NK-92 (cell line): Measurements from ENCODE around the gene MS4A6E.

Source experiments
- DNase-seq: peaks from one replicate; lab custom pipeline; 2025; ENCODE audit not compliant: unreplicated experiment; lab: John Stamatoyannopoulos, UW

Gene MS4A6E

DNA sequence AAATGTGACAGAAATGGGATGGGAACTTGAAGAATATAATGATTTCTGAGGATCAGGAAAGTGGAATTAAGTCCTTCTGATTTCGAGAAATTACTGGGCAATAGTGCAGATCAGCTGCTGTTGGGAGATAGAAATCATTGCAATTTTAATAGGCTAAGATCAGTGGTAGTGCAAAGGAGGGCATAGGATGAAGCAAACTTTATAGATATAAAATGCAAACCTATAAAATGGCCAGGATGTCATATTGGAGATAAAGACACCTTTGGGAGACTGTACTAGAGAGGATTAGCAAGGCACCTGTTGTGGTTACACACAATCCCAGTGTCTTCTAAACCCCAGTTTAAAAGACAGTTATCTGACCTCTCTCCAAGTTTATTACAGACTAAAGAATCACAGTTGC, 44.8 kb downstream of the MS4A6E start:
- DNase-seq, result no peak

DNA sequence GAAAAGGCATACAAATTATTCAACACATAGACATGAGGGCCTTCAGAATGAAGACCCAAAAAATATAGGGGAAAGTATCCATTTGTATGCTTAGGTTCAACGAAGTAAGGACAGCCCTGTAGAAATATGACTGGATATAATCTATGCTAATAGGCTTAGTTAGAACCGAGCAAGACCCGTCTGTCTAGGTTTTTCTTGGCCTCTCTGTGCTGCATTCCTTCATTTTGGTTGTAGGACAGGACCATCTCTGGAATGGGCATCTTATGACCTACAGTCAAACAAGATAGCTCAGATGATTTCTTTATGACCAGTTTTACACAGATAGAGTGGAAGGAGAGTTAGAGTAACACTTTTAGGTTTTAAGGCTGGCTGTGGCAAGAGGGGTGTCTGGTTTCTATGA, 45.7 kb downstream of the MS4A6E start:
- no peak for DNase-seq

DNA sequence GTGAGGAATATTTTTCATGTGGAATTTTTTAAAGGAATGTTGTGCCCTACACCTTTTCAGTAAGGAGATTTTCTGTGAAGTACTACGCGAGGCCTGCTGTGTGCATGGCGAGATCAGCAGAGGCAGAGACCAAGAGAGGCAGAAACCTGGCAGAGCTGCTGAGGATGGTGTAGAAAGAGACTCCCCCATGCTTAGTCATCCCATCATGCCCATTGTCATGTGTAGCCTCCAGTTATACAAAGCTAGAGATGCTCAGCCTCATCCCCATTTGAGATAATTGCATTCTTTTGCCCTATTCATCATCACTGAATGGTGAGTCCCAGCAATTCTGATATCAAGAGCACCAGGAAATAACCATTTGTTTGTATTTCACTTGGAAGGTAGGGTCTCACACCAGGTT, 48.3 kb downstream of the MS4A6E start:
- DNase-seq, result no peak

DNA sequence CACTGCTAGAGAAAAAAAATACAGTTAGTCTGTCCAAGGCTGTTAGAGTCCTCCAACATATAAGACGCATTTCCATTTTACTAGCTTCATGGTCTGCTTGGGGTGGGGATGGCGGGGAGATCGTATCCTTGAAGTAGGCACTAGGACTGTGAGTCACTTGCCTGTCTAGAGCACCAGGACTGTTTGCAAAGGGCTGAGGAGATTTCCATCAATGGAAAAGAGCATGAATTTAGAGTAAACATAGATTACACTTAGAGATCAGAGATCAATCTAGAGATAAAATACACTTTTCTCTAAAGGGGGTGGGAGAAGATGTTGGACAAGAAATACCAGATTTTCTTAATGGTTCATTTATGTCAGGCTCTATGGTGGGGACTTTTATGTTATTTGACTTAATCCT, 49.5 kb downstream of the MS4A6E start:
- DNase-seq, result no peak

DNA sequence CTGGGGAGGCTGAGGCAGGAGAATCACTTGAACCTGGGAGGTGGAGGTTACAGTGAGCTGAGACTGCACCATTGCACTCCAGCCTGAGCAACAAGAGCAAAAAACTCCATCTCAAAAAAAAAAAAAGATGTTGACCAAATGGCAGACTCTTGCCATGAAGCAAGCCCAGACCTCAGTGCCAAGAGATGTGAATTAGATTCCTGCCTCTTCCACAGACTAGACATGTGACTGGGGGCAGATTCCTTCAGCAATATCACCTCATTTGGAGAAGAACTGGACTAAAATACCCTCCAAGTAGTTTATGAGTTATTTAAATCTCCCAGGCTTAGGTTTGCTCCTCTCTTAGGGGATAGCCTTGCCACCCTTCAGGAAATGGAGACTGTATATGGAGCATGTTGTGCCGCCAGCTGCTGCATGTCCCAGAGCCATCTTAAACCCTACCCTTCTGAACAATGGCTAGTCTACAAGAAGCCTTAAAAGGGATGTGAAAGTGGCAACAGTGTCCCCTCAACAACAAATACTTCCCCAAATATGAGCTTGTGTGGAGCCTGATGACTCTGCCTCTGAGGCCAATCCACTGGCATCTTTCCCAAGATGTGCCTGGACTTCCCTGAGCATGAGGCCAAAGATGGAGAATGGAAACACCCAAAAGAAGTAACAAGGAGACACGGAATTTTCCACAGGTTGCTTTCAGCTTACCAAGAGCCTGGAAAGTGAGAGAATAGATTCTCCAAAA, 50.5 kb downstream of the MS4A6E start:
- DNase-seq, result no peak

DNA sequence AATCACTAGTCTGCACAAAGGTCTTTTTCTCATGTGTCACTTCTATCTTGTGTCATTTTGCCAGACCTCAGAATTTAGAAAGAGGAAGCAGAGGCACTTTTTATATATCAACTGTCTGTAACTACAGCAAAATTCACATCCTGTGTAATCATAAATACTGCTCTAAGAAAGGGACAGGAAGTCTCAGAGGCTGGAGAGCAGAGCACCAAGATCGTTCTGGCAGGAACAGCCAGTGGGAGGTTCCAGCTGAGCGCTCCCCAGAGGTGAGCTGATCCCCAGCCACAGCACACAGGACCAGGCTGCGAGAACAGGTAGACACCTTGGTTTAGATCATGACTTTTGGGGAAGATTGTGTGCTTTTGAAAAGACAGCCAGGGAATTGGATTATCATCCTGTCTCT, 51.3 kb downstream of the MS4A6E start, which contains the start of gene MS4A7:
Gene MS4A7 (plus strand): TSS at position 179 of the 400 bp plus-strand sequence. CDS start 4,610 bp downstream, outside the sequence.
- DNase-seq, result no peak

DNA sequence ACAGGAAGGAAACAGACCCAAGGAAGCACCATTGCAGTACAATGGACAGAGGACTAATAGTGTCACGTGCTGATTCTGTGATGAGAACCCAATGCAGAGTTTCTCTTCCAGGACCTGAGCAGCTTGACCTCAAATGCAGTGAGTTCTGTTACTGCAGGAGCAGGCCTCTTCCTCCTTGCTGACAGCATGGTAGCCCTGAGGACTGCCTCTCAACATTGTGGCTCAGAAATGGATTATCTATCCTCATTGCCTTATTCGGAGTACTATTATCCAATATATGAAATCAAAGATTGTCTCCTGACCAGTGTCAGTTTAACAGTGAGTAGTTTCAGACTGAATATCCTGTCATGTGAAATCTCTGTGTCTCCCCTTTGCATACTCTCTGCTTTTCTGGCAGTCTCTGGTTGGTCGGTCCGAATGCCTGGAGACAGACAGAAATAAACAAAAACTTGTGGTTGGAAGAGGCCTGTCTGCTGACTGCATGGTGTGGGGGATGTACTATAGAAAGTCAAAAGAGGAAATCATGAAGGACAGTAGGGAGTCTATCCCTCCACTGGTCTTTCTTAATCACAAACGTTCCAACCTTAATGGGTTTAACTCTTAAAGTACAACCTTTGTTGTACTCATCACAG, 62.3 kb downstream of the MS4A6E start:
- DNase-seq, result no peak

DNA sequence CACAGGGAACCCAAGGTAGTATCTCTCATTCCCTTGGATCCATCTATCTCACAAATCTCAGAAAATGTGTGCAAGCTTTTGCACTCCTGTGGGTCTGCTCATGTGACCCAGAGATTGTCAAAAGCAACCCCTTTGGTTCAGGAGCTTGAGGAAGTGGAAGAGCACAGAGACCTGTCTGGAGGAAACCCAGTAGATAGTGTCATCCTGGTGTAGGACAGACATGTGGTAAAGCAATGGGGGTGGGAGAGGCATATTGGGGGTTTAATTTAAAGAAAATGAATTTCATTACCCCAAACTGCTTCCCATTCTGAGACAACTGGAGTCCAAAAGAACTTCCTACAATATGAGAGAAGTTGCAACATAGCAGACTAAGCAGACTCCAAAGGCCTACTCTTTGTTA, 63.4 kb downstream of the MS4A6E start:
- no peak for DNase-seq
